Pancreas (tissue), 10 donors: ENCODE results near the gene FARS2. TPM values are rescaled to one million over a fixed set of nuclear protein-coding genes. Genes with fewer than 3 reads are reported as not detected.

Source experiments
- ATAC-seq, 4 donors: fragments of 200-7000 bp; cut with Tn5 transposase; one replicate each; pipeline versions ENCODE4 v1.8.0 to v1.9.1; 2020; ENCODE audit warnings: mild to moderate bottlenecking in 4 of 4, moderate library complexity in 4 of 4
- DNase-seq, 6 donors: peaks; one replicate each; pipeline ENCODE4 v3.0.0-alpha.2; 2020
- FAIRE-seq: peaks from 2 replicates; lab custom pipeline; 2012; peaks lifted over from hg19 to GRCh38; lab: Jason Lieb, UNC
- H3K27ac ChIP-seq, 4 donors: fragments of 200-600 bp; sonication (generic); 1 replicate in 3 of 4; 2 replicates in 1 of 4; pipeline versions ENCODE4 v1.5.0 to v1.8.0; 2020
- H3K27me3 ChIP-seq, 4 donors: fragments of 200-600 bp; one replicate each; pipeline ENCODE4 v1.8.0; 2021
- H3K36me3 ChIP-seq, 3 donors: fragments of 200-600 bp; sonication (generic) in 1 of 3; one replicate each; pipeline versions ENCODE4 v1.5.0 to v1.8.0; 2020 to 2021
- H3K4me1 ChIP-seq, 3 donors: fragments of 200-600 bp; one replicate each; pipeline ENCODE4 v1.8.0; 2021
- H3K4me3 ChIP-seq, 4 donors: fragments of 200-600 bp; sonication (generic) in 2 of 4; one replicate each; pipeline versions ENCODE4 v1.5.0 to v1.8.0; 2020 to 2021
- H3K9me3 ChIP-seq, 4 donors: fragments of 200-600 bp; one replicate each; pipeline ENCODE4 v1.8.0; 2021
- WGBS, 2 donors: extraction: QIAGEN DNeasy Blood & Tissue Kit; methylation state at CpG; one replicate each; pipeline ENCODE4 v1.1.7; 2013; 5-methylcytosine and 5-hydroxymethylcytosine counted together
- intact Hi-C, 3 donors: fragments of 100-400 bp; cut with DNase I; formaldehyde crosslinking; loops; one replicate each; pipeline versions ENCODE4 v1.11.1 to v1.14.2; 2022
- polyA plus RNA-seq, 2 donors: library from polyadenylated mRNA; stranded (reverse); fragments of 200-250 nt; gene quantifications; one replicate each; pipeline ENCODE4 v1.2.3, GENCODE V29; 2013
- total RNA-seq, 6 donors: library from RNA; stranded (reverse); fragmentation: NEBNext Ultra II Directional in 4 of 6; extraction: Animal tissue kit (Norgen Biotek cat#: 25700) in 4 of 6; gene quantifications; one replicate each; pipeline versions ENCODE4 v1.2.1 to v1.2.4, GENCODE V29; 2021 to 2023
- TF ChIP-seq, protein P1 (sequence below), 4 donors: fragments of 200-600 bp; sonication (generic) in 3 of 4; IDR thresholded peaks; one replicate each; pipeline versions ENCODE4 v1.5.0 to v1.8.0; 2021; ENCODE audit warnings: antibody characterized with exemption in 4 of 4
- donor health status: healthy with polysubstance abuse.
- donor health status: DM: no; HTN: no; CAD: no; lungs with moderate emphysema.
- donor health status: DM: no; HTN: no; CAD: no.
- donor health status: control.
- donor health status: control.
- donor health status: Bipolar disorder and iron deficiency.
- donor health status: DM: yes; HTN: yes; CAD: no.
- donor health status: DM: no; HTN: no; CAD: no.
- donor health status: DM: no; HTN: no; CAD: no.
- donor health status: DM: yes; HTN: yes; CAD: no.

The FARS2 gene
- total and polyA plus RNA-seq, 8 donors: 4.1 to 10.3 (median 7.5) TPM

- Histone ChIP-seq H3K36me3 (no peaks in the 10 kb centered on the region), H3K27me3 (no peaks in the 10 kb centered on the region), H3K9me3 (no peaks in the 10 kb centered on the region), H3K4me3 (no peak overlapping the region), H3K27ac (no peak overlapping the region), H3K4me1 (no peaks in the 10 kb centered on the region)
- no peak for DNase-seq
- no peak for ATAC-seq
- 87 to 94% methylated on average over 1 of the region's 1 CpG for WGBS, 2 donors
- TF ChIP-seq, protein P1, sequence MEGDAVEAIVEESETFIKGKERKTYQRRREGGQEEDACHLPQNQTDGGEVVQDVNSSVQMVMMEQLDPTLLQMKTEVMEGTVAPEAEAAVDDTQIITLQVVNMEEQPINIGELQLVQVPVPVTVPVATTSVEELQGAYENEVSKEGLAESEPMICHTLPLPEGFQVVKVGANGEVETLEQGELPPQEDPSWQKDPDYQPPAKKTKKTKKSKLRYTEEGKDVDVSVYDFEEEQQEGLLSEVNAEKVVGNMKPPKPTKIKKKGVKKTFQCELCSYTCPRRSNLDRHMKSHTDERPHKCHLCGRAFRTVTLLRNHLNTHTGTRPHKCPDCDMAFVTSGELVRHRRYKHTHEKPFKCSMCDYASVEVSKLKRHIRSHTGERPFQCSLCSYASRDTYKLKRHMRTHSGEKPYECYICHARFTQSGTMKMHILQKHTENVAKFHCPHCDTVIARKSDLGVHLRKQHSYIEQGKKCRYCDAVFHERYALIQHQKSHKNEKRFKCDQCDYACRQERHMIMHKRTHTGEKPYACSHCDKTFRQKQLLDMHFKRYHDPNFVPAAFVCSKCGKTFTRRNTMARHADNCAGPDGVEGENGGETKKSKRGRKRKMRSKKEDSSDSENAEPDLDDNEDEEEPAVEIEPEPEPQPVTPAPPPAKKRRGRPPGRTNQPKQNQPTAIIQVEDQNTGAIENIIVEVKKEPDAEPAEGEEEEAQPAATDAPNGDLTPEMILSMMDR (IDR thresholded peaks at IDR 0.05): no peak
- FAIRE-seq: no peak
- intact Hi-C loops: no loop called here
Observed at GRCh38 chr6:5738211-5738610, 476.9 kb downstream of the FARS2 start.

DNA sequence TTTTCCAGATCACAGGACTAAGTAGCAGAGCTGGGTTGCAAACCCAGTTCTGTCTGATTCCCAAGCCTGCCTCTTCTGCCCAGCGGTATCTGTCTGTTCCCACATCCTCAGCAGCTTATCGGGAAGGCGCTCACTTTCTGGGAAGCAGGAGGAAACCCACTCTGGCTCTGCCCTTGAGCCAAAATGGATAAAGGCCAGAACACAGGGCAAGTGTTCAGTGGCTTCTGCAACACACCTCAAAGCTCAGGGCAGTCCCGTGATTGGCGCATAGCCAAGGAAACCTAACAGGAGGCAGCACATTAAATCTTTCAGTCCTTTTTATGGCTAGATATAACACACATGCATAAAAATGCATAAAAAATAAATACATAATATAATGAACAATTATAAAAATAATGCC, 483.2 kb downstream of the FARS2 start:
- no peaks in the 10 kb centered on the region for H3K27me3 ChIP-seq
- no peak overlapping the region for H3K4me3 ChIP-seq
- FAIRE-seq (no peak), ATAC-seq (no peak), DNase-seq (no peak)
- 78% methylated on average over 5 of the region's 5 CpGs for WGBS, 2 donors
- no peaks in the 10 kb centered on the region for H3K36me3 ChIP-seq
- H3K9me3 ChIP-seq: no peaks in the 10 kb centered on the region
- TF ChIP-seq, protein P1 (IDR thresholded peaks at IDR 0.05): no peak
- intact Hi-C loops: no loop called here
- no peaks in the 10 kb centered on the region for H3K4me1 ChIP-seq
- no peak overlapping the region for H3K27ac ChIP-seq

GRCh38 chr6:5745081-5745480, 483.8 kb downstream of the FARS2 start:
- no peak for ATAC-seq
- Histone ChIP-seq H3K9me3 (no peaks in the 10 kb centered on the region), H3K4me1 (no peaks in the 10 kb centered on the region), H3K27ac (no peak overlapping the region), H3K4me3 (no peak overlapping the region), H3K27me3 (no peaks in the 10 kb centered on the region), H3K36me3 (no peaks in the 10 kb centered on the region)
- DNase-seq: no peak
- FAIRE-seq: no peak
- intact Hi-C loops: no loop called here
- TF ChIP-seq, protein P1 (IDR thresholded peaks at IDR 0.05): no peak
- 95 to 96% methylated on average over 2 of the region's 2 CpGs for WGBS, 2 donors

- no peak for ATAC-seq
- Histone ChIP-seq H3K9me3 (no peaks in the 10 kb centered on the region), H3K4me3 (no peak overlapping the region), H3K4me1 (no peaks in the 10 kb centered on the region), H3K36me3 (no peaks in the 10 kb centered on the region), H3K27ac (no peak overlapping the region), H3K27me3 (no peaks in the 10 kb centered on the region)
- no peak for DNase-seq
- intact Hi-C loops: no loop called here
- WGBS, 2 donors: 89 to 94% methylated on average over 12 of the region's 12 CpGs
- no peak for FAIRE-seq
- TF ChIP-seq, protein P1 (IDR thresholded peaks at IDR 0.05): no peak
Observed at GRCh38 chr6:5746053-5746758, 484.9 kb downstream of the FARS2 start.

DNA sequence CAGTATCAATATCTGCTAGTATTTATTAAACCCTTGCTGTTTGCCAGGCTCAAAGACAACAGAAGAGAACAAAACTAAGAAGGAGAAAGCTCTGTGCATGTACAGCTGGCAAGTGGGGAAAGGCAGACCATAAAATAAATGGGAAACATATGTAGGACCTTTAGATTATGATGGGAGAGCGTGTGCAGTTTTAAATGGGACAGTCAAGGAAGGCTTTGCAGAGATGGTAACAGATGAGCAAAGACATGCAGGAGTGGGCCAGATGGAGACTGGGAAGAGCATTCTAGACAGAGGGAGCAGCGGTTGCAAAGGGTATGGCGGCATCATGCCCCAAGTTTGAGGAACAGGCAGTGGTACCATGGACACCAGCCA, 485.4 kb downstream of the FARS2 start:
- Histone ChIP-seq H3K36me3 (no peaks in the 10 kb centered on the region), H3K4me3 (no peak overlapping the region), H3K27me3 (no peaks in the 10 kb centered on the region), H3K27ac (no peak overlapping the region), H3K9me3 (no peaks in the 10 kb centered on the region), H3K4me1 (no peaks in the 10 kb centered on the region)
- DNase-seq (no peak), FAIRE-seq (no peak), ATAC-seq (no peak)
- intact Hi-C loops: no loop called here
- WGBS, 2 donors: 96 to 98% methylated on average over 3 of the region's 3 CpGs
- TF ChIP-seq, protein P1 (IDR thresholded peaks at IDR 0.05): no peak
